Measurements from ENCODE around the gene JAZF1. TPM values are rescaled to one million over a fixed set of nuclear protein-coding genes. Genes with fewer than 3 reads are reported as not detected.

The JAZF1 gene
- total RNA-seq, 1 experiment from 2014 or later: 9.1 TPM

DNA sequence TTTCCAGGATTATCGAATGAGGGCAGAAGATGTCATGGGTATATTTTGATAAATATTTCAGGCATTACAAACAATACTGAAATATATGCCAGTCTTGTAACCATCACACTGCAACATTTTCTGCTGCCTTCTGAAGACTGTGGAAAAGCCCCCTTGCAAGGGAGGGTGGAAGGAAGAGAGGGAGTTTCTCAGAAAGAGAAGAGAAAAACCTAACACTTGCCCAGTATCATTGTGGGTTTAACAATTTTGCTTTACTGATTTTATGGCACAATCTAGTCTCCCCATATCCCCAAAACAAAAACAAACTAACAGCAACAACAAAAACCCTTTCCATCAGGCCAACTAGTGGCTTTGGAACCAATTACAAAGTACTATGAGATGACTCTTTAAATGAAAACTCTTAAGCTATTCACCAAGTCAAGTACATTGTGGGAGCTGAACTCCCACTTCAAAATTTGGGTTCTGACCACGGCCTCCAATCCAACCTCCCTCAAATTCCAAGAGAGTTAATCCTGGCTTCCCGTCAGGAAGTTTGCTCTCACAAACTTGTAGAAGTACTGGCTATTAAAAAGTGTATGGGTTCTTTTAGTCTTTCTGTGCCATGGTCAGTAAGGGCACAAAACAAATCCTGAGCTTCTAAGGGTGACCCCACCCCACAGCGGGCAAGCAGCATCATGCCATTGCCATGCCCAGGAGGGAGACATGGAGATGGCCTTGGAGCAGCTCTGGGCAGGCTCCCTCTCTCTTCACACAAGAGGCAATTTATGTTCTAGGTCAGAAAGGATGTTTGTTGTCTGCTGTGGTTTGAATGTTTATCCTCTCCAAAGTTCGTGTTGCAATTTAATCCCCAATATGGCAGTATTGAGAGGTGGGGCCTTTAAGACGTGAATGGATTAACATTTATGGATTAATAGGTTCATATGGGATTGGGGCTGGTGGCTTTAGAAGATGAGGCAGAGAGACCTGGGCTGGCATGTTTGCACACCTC lies 96.3 kb downstream of the JAZF1 start:
- Histone ChIP-seq H2BK20ac (ENCODE audit: low read depth, low read length, poor library complexity, severe bottlenecking) (no peak overlapping the region), H3K23ac (ENCODE audit: insufficient read length, low read depth, low read length) (no peak overlapping the region), H2BK5ac (ENCODE audit: insufficient read length, low read length) (no peak overlapping the region), H2AFZ (ENCODE audit: low read length) (no peak overlapping the region), H4K8ac (replicated peaks; ENCODE audit: insufficient read length, low read depth, low read length) (no peak overlapping the region), H4K20me1 (ENCODE audit: control insufficient read depth, insufficient read depth, insufficient read length) (no peaks in the 10 kb centered on the region), H3K14ac (ENCODE audit: insufficient read depth, low read length) (no peak overlapping the region), H3K18ac (ENCODE audit: insufficient read length, low read depth, low read length) (no peak overlapping the region), H3K4me2 (ENCODE audit: insufficient read depth, insufficient read length, low read length) (no peak overlapping the region), H3K4me1 (ENCODE audit: insufficient read depth, low read length) (peaks cover 11% of the 10 kb centered on the region; the same call in 1 of the 2 replicates), H3K4ac (ENCODE audit: low read depth, low read length) (no peak overlapping the region; the same call in 1 of the 2 replicates), H2BK15ac (ENCODE audit: low read depth, low read length) (no peak overlapping the region), H3K27ac (ENCODE audit: insufficient read length, low read depth, low read length) (no peak overlapping the region), H3K79me1 (ENCODE audit: insufficient read depth, low read depth, low read length, poor library complexity, severe bottlenecking) (peaks cover 2% of the 10 kb centered on the region), H2BK120ac (ENCODE audit: low read depth, low read length, poor library complexity, severe bottlenecking) (no peak overlapping the region), H4K91ac (ENCODE audit: insufficient read length, low read depth, low read length) (no peak overlapping the region), H3K23me2 (ENCODE audit: insufficient read length, low read depth, low read length, poor library complexity, severe bottlenecking) (no peaks in the 10 kb centered on the region), H3T11ph (ENCODE audit: low read length) (no peak overlapping the region), H4K5ac (ENCODE audit: insufficient read length, low read depth, low read length) (no peak overlapping the region), H3K79me2 (ENCODE audit: insufficient read depth, low read length) (no peaks in the 10 kb centered on the region; the same call in 1 of the 2 replicates), H2BK12ac (ENCODE audit: insufficient read length, low read depth, low read length) (no peak overlapping the region), H3K27me3 (ENCODE audit: insufficient read depth, low read length) (no peaks in the 10 kb centered on the region), H2AK5ac (ENCODE audit: insufficient read length, low read length) (no peak overlapping the region), H3K9ac (ENCODE audit: extremely low read depth, insufficient read length, low read length) (no peak overlapping the region), H3K56ac (ENCODE audit: insufficient read length, low read depth, low read length) (no peak overlapping the region), H3K9me3 (ENCODE audit: control insufficient read depth, low read depth, low read length) (no peaks in the 10 kb centered on the region)
- Mint-ChIP-seq H3K4me3 (no peak overlapping the region), H3K36me3 (ENCODE audit: insufficient read depth in 1 of 3, low read depth in 3 of 3) (no peaks in the 10 kb centered on the region), H3K4me1 (peaks cover 20 to 25% of the 10 kb centered on the region in 2 experiments), H3K27me3 (ENCODE audit: low read depth) (no peaks in the 10 kb centered on the region; the same call in 1 of the 2 replicates), H3K9me3 (no peaks in the 10 kb centered on the region), H3K27ac (no peak overlapping the region)
- no CpG with 5 or more reads among the region's 6 CpGs for WGBS (ENCODE audit: extremely low coverage, insufficient read length, low lambda C conversion rate)
- no peak for DNase-seq
- TF ChIP-seq, protein P1, sequence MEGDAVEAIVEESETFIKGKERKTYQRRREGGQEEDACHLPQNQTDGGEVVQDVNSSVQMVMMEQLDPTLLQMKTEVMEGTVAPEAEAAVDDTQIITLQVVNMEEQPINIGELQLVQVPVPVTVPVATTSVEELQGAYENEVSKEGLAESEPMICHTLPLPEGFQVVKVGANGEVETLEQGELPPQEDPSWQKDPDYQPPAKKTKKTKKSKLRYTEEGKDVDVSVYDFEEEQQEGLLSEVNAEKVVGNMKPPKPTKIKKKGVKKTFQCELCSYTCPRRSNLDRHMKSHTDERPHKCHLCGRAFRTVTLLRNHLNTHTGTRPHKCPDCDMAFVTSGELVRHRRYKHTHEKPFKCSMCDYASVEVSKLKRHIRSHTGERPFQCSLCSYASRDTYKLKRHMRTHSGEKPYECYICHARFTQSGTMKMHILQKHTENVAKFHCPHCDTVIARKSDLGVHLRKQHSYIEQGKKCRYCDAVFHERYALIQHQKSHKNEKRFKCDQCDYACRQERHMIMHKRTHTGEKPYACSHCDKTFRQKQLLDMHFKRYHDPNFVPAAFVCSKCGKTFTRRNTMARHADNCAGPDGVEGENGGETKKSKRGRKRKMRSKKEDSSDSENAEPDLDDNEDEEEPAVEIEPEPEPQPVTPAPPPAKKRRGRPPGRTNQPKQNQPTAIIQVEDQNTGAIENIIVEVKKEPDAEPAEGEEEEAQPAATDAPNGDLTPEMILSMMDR (conservative IDR thresholded peaks at IDR 0.05): no peak
